ENCODE results near the gene RELN.

GRCh38 chr7:104038136-104038535 lies 48.7 kb upstream of the RELN start:
- no peak for TF ChIP-seq CTCF (IDR thresholded peaks at IDR 0.05)
- no peak for TF ChIP-seq POLR2A (IDR thresholded peaks at IDR 0.05)

Data from testis (tissue), 2 donors.